K562 (cell line): ENCODE results near the gene BCORL1. TPM values are rescaled to one million over a fixed set of nuclear protein-coding genes. Genes with fewer than 3 reads are reported as not detected.

Source experiments
- RBFOX2 ChIP-seq: fragments of 200-400 bp; formaldehyde crosslinking; IDR thresholded peaks from 2 replicates; pipeline ENCODE4 v1.6.1; 2017; ENCODE audit warnings: low read depth, mild to moderate bottlenecking, low read length, moderate library complexity
- ZFP1 ChIP-seq: fragments of 450-650 bp; formaldehyde crosslinking; IDR thresholded peaks from 2 replicates; pipeline ENCODE4 v1.4.0; 2020; ENCODE audit warnings: mild to moderate bottlenecking, mixed read lengths
- ZNF785 ChIP-seq: fragments of 250-450 bp; sonication (Bioruptor Pico); IDR thresholded peaks from 2 replicates; pipeline ENCODE4 v1.4.0; 2020; ENCODE audit warnings: mild to moderate bottlenecking
- polyA plus RNA-seq, 8 experiments: library from polyadenylated mRNA; depleted of rRNA in 4 of 8; stranded (reverse) in 5 of 8; unstranded in 3 of 8; fragments of >200 nt; fragmentation: Nextera tagmentation in 2 of 8; fragmentation: Illumina TruSeq in 1 of 8; extraction: Ambion mirVana in 2 of 8; extraction: Trizol in 1 of 8; gene quantifications; 2 replicates each; pipeline versions ENCODE4 v1.2.1 to v1.2.3, GENCODE V29; 2011 to 2014; ENCODE audit warnings: inconsistent platforms in 1 of 8, missing spikeins in 1 of 8
- total RNA-seq, 7 experiments: library from RNA; depleted of rRNA in 6 of 7; stranded (reverse); fragments of >200 nt in 6 of 7; fragmentation: Illumina TruSeq in 2 of 7; extraction: Trizol in 2 of 7; gene quantifications; 2 replicates each; pipeline versions ENCODE4 v1.2.1 to v1.2.3, GENCODE V29; 2011 to 2021; ENCODE audit warnings: low replicate concordance in 1 of 7
- TF ChIP-seq, protein P1 (sequence below), 2 experiments: fragments of 450-650 bp in 1 of 2; sonication (generic) in 1 of 2; formaldehyde crosslinking in 1 of 2; IDR thresholded peaks in 1 of 2; conservative IDR thresholded peaks in 1 of 2; 2 replicates each; pipeline versions ENCODE4 v1.6.1 to v1.8.1; 2016 to 2023; ENCODE audit warnings: mild to moderate bottlenecking in 2 of 2, moderate library complexity in 2 of 2, inconsistent platforms in 1 of 2, missing genetic modification reagents in 1 of 2

Gene BCORL1
- total and polyA plus RNA-seq, 9 of the 15 experiments (the other 6 are each of a cell fraction or from before 2014, with no cell fraction given): 0.48 to 29.6 (median 2.1) TPM

DNA sequence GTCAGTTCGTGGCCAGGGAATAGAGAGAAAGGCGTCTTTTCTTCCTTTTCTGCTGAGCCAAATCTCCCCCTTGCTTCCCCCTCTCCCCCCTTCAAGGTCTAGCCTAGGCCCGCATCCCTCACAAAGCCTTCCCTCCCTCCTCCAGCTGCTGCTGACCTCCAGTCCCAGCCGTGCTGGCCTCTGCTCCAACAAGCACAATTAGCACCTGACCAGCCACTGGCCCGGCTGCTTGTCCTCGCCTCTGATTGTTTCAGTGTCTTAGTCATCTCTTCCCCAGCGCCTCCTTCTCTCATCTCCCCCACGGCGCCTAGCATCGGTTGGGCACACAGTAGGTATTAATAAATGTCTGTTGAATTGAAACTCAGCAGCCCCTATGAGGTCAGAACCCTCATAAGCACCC lies 123.6 kb downstream of the BCORL1 start (continued):
- TF ChIP-seq, protein P1, sequence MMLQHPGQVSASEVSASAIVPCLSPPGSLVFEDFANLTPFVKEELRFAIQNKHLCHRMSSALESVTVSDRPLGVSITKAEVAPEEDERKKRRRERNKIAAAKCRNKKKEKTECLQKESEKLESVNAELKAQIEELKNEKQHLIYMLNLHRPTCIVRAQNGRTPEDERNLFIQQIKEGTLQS (IDR thresholded peaks at IDR 0.05): 0 out of 2 replicates have a peak, but pooled peaks have one; percentile 12
- TF ChIP-seq, protein P1 (CRISPR knock-in tag; conservative IDR thresholded peaks at IDR 0.05): no peak
- 0 out of 2 replicates have a peak, but pooled peaks have one; percentile 15 for TF ChIP-seq RBFOX2
- TF ChIP-seq ZFP1 (CRISPR knock-in tag): no peak
- TF ChIP-seq ZNF785 (CRISPR knock-in tag): no peak

Other genes starting within 250 kb of the BCORL1 start
- not detected in 2 replicates for gene XPNPEP2, start 243.7 kb upstream of the BCORL1 start, total RNA-seq (2014; rRNA removed)
- gene XPNPEP2, start 243.7 kb upstream of the BCORL1 start, total RNA-seq (2014; rRNA removed; fragmentation: Illumina TruSeq; extraction: Trizol): not detected in 2 replicates
- gene XPNPEP2, start 243.7 kb upstream of the BCORL1 start, total RNA-seq (2015; rRNA removed; fragmentation: Illumina TruSeq; extraction: Trizol): not detected in 2 replicates
- gene XPNPEP2, start 243.7 kb upstream of the BCORL1 start, total RNA-seq (2021): 0.04 TPM in 1 of 2 replicates, not detected in the other
- gene XPNPEP2, start 243.7 kb upstream of the BCORL1 start, polyA plus RNA-seq (2011; rRNA removed): 0.01 TPM in 1 of 2 replicates, not detected in the other
- gene XPNPEP2, start 243.7 kb upstream of the BCORL1 start, polyA plus RNA-seq (2014; fragmentation: Illumina TruSeq; extraction: Trizol): 0.13 TPM in 1 of 2 replicates, not detected in the other
- under 1 TPM in 1 of 2 experiments, not detected in 1; 0.03 TPM for gene XPNPEP2, start 243.7 kb upstream of the BCORL1 start, polyA plus RNA-seq (2014; fragmentation: Nextera tagmentation; extraction: Ambion mirVana)
- 0.19 TPM in 1 of 2 replicates, not detected in the other for gene XPNPEP2, start 243.7 kb upstream of the BCORL1 start, polyA plus RNA-seq (2014; rRNA removed)
- gene SASH3, start 202.7 kb upstream of the BCORL1 start, total RNA-seq (2014; rRNA removed): 0.08 and 0.14 TPM in 2 replicates
- 0.06 and 0.07 TPM in 2 replicates for gene SASH3, start 202.7 kb upstream of the BCORL1 start, total RNA-seq (2014; rRNA removed; fragmentation: Illumina TruSeq; extraction: Trizol)
- 0.72 and 1.1 TPM in 2 replicates for gene SASH3, start 202.7 kb upstream of the BCORL1 start, total RNA-seq (2015; rRNA removed; fragmentation: Illumina TruSeq; extraction: Trizol)
- 0.34 and 0.35 TPM in 2 replicates for gene SASH3, start 202.7 kb upstream of the BCORL1 start, total RNA-seq (2021)
- gene SASH3, start 202.7 kb upstream of the BCORL1 start, polyA plus RNA-seq (2011; rRNA removed): 0.06 and 0.08 TPM in 2 replicates
- gene SASH3, start 202.7 kb upstream of the BCORL1 start, polyA plus RNA-seq (2014; fragmentation: Illumina TruSeq; extraction: Trizol): 0.10 and 0.14 TPM in 2 replicates
- under 1 TPM; 0.03 to 0.06 TPM for gene SASH3, start 202.7 kb upstream of the BCORL1 start, polyA plus RNA-seq (2014; fragmentation: Nextera tagmentation; extraction: Ambion mirVana)
- 0.08 and 0.13 TPM in 2 replicates for gene SASH3, start 202.7 kb upstream of the BCORL1 start, polyA plus RNA-seq (2014; rRNA removed)
- 7.2 and 10.8 TPM in 2 replicates for gene ZDHHC9, start 138.7 kb upstream of the BCORL1 start, total RNA-seq (2014; rRNA removed)
- gene ZDHHC9, start 138.7 kb upstream of the BCORL1 start, total RNA-seq (2014; rRNA removed; fragmentation: Illumina TruSeq; extraction: Trizol): 9.3 and 10.5 TPM in 2 replicates
- 6.4 and 6.8 TPM in 2 replicates for gene ZDHHC9, start 138.7 kb upstream of the BCORL1 start, total RNA-seq (2015; rRNA removed; fragmentation: Illumina TruSeq; extraction: Trizol)
- 16.9 and 18.8 TPM in 2 replicates for gene ZDHHC9, start 138.7 kb upstream of the BCORL1 start, total RNA-seq (2021)
- 13.1 and 18.9 TPM in 2 replicates for gene ZDHHC9, start 138.7 kb upstream of the BCORL1 start, polyA plus RNA-seq (2011; rRNA removed)
- 17.8 and 22.4 TPM in 2 replicates for gene ZDHHC9, start 138.7 kb upstream of the BCORL1 start, polyA plus RNA-seq (2014; fragmentation: Illumina TruSeq; extraction: Trizol)
- gene ZDHHC9, start 138.7 kb upstream of the BCORL1 start, polyA plus RNA-seq (2014; fragmentation: Nextera tagmentation; extraction: Ambion mirVana): 1 to 10 TPM; 7.2 to 7.3 TPM
- gene ZDHHC9, start 138.7 kb upstream of the BCORL1 start, polyA plus RNA-seq (2014; rRNA removed): 8.0 and 9.1 TPM in 2 replicates
- 66.2 and 70.0 TPM in 2 replicates for gene UTP14A, start 76.5 kb upstream of the BCORL1 start, total RNA-seq (2014; rRNA removed)
- 82.0 and 87.9 TPM in 2 replicates for gene UTP14A, start 76.5 kb upstream of the BCORL1 start, total RNA-seq (2014; rRNA removed; fragmentation: Illumina TruSeq; extraction: Trizol)
- gene UTP14A, start 76.5 kb upstream of the BCORL1 start, total RNA-seq (2015; rRNA removed; fragmentation: Illumina TruSeq; extraction: Trizol): 88.7 and 91.0 TPM in 2 replicates
- gene UTP14A, start 76.5 kb upstream of the BCORL1 start, total RNA-seq (2021): 54.6 and 56.2 TPM in 2 replicates
- gene UTP14A, start 76.5 kb upstream of the BCORL1 start, polyA plus RNA-seq (2011; rRNA removed): 22.8 and 36.9 TPM in 2 replicates
- gene UTP14A, start 76.5 kb upstream of the BCORL1 start, polyA plus RNA-seq (2014; fragmentation: Illumina TruSeq; extraction: Trizol): 70.3 and 87.4 TPM in 2 replicates
- gene UTP14A, start 76.5 kb upstream of the BCORL1 start, polyA plus RNA-seq (2014; fragmentation: Nextera tagmentation; extraction: Ambion mirVana): 10 to 100 TPM; 30.5 to 59.9 TPM
- gene UTP14A, start 76.5 kb upstream of the BCORL1 start, polyA plus RNA-seq (2014; rRNA removed): 59.9 and 64.1 TPM in 2 replicates
- 28.6 and 41.1 TPM in 2 replicates for gene ELF4, start 127.9 kb downstream of the BCORL1 start, total RNA-seq (2014; rRNA removed)
- 17.6 and 18.3 TPM in 2 replicates for gene ELF4, start 127.9 kb downstream of the BCORL1 start, total RNA-seq (2014; rRNA removed; fragmentation: Illumina TruSeq; extraction: Trizol)
- gene ELF4, start 127.9 kb downstream of the BCORL1 start, total RNA-seq (2015; rRNA removed; fragmentation: Illumina TruSeq; extraction: Trizol): 24.8 and 26.3 TPM in 2 replicates
- 43.9 and 47.7 TPM in 2 replicates for gene ELF4, start 127.9 kb downstream of the BCORL1 start, total RNA-seq (2021)
- 29.2 and 33.4 TPM in 2 replicates for gene ELF4, start 127.9 kb downstream of the BCORL1 start, polyA plus RNA-seq (2011; rRNA removed)
- 50.7 and 55.8 TPM in 2 replicates for gene ELF4, start 127.9 kb downstream of the BCORL1 start, polyA plus RNA-seq (2014; fragmentation: Illumina TruSeq; extraction: Trizol)
- gene ELF4, start 127.9 kb downstream of the BCORL1 start, polyA plus RNA-seq (2014; fragmentation: Nextera tagmentation; extraction: Ambion mirVana): 1 to 10 TPM; 5.9 to 7.3 TPM
- gene ELF4, start 127.9 kb downstream of the BCORL1 start, polyA plus RNA-seq (2014; rRNA removed): 25.2 and 28.4 TPM in 2 replicates
- 59.9 and 65.0 TPM in 2 replicates for gene AIFM1, start 183.2 kb downstream of the BCORL1 start, total RNA-seq (2014; rRNA removed)
- gene AIFM1, start 183.2 kb downstream of the BCORL1 start, total RNA-seq (2014; rRNA removed; fragmentation: Illumina TruSeq; extraction: Trizol): 101 and 107 TPM in 2 replicates
- gene AIFM1, start 183.2 kb downstream of the BCORL1 start, total RNA-seq (2015; rRNA removed; fragmentation: Illumina TruSeq; extraction: Trizol): 79.9 and 91.4 TPM in 2 replicates
- 80.7 and 85.2 TPM in 2 replicates for gene AIFM1, start 183.2 kb downstream of the BCORL1 start, total RNA-seq (2021)
- gene AIFM1, start 183.2 kb downstream of the BCORL1 start, polyA plus RNA-seq (2011; rRNA removed): 85.6 and 111 TPM in 2 replicates
- 99.0 and 117 TPM in 2 replicates for gene AIFM1, start 183.2 kb downstream of the BCORL1 start, polyA plus RNA-seq (2014; fragmentation: Illumina TruSeq; extraction: Trizol)
- gene AIFM1, start 183.2 kb downstream of the BCORL1 start, polyA plus RNA-seq (2014; fragmentation: Nextera tagmentation; extraction: Ambion mirVana): 10 to 100 TPM; 51.0 to 62.0 TPM
- gene AIFM1, start 183.2 kb downstream of the BCORL1 start, polyA plus RNA-seq (2014; rRNA removed): 91.2 and 93.7 TPM in 2 replicates
- 0.09 TPM in 1 of 2 replicates, not detected in the other for gene RAB33A, start 189.3 kb downstream of the BCORL1 start, total RNA-seq (2014; rRNA removed)
- gene RAB33A, start 189.3 kb downstream of the BCORL1 start, total RNA-seq (2014; rRNA removed; fragmentation: Illumina TruSeq; extraction: Trizol): not detected in 2 replicates
- gene RAB33A, start 189.3 kb downstream of the BCORL1 start, total RNA-seq (2015; rRNA removed; fragmentation: Illumina TruSeq; extraction: Trizol): not detected in 2 replicates
- gene RAB33A, start 189.3 kb downstream of the BCORL1 start, total RNA-seq (2021): 0.20 TPM in 1 of 2 replicates, not detected in the other
- 0.06 and 0.11 TPM in 2 replicates for gene RAB33A, start 189.3 kb downstream of the BCORL1 start, polyA plus RNA-seq (2011; rRNA removed)
- not detected in 2 replicates for gene RAB33A, start 189.3 kb downstream of the BCORL1 start, polyA plus RNA-seq (2014; fragmentation: Illumina TruSeq; extraction: Trizol)
- under 1 TPM; 0.04 TPM for gene RAB33A, start 189.3 kb downstream of the BCORL1 start, polyA plus RNA-seq (2014; fragmentation: Nextera tagmentation; extraction: Ambion mirVana)
- not detected in 2 replicates for gene RAB33A, start 189.3 kb downstream of the BCORL1 start, polyA plus RNA-seq (2014; rRNA removed)